GM12878 (cell line): ENCODE data around the gene MOB2. TPM values are rescaled to one million over a fixed set of nuclear protein-coding genes. Genes with fewer than 3 reads are reported as not detected.

Source experiments
- ATAC-seq: fragments of 200-7000 bp; cut with Tn5 transposase; 3 replicates; pipeline ENCODE4 v1.9.1; 2020; ENCODE audit warnings: mild to moderate bottlenecking, moderate library complexity
- BruUV-seq: library from RNA; stranded (reverse); fragments of 400-500 nt; replicated peaks from 2 replicates; lab custom pipeline; 2021; lab: Mats Ljungman, UMichigan
- CTCF ChIA-PET: fragments of 300-600 bp; sonication (Branson Sonifier 250); formaldehyde crosslinking; extraction: SDS; loops from one replicate; lab custom pipeline; 2021; ENCODE audit warnings: inconsistent platforms; lab: Yijun Ruan, JAX
- POLR2A ChIA-PET: fragments of 350-600 bp; formaldehyde crosslinking; extraction: SDS; loops from one replicate; lab custom pipeline; 2021; ENCODE audit warnings: inconsistent platforms; lab: Charles Lee
- RAD21 ChIA-PET: fragments of 300-600 bp; sonication (Branson Sonifier 250); formaldehyde crosslinking; loops from one replicate; lab custom pipeline; 2023; ENCODE audit warnings: antibody characterized with exemption; ENCODE audit not compliant: unreplicated experiment; lab: Charles Lee
- SMC1A ChIA-PET: fragments of 300-600 bp; sonication (Branson Sonifier 250); formaldehyde crosslinking; loops from one replicate; lab custom pipeline; 2023; ENCODE audit not compliant: unreplicated experiment, uncharacterized antibody; lab: Charles Lee
- DNase-seq: peaks from one replicate; pipeline ENCODE4 v3.0.0-alpha.2; 2011; ENCODE audit warnings: low read depth, low spot score
- FAIRE-seq: peaks from 3 replicates; lab custom pipeline; 2011; peaks lifted over from hg19 to GRCh38; lab: Jason Lieb, UNC
- H2AFZ ChIP-seq: 2 replicates; pipeline ENCODE4 v1.6.0; 2011; ENCODE audit warnings: low read depth, low read length, control low read depth; ENCODE audit not compliant: control insufficient read depth
- H3K27ac ChIP-seq: 2 replicates; pipeline ENCODE4 v1.5.1; 2011; ENCODE audit warnings: control low read depth; ENCODE audit not compliant: control insufficient read depth, insufficient read depth
- H3K27me3 ChIP-seq, 2 experiments: replicated peaks in 1 of 2; 2 replicates each; pipeline versions ENCODE4 v1.6.0 to v1.6.1; 2011; ENCODE audit warnings: low read length in 1 of 2; ENCODE audit not compliant: control insufficient read depth in 2 of 2, insufficient read depth in 2 of 2
- H3K36me3 ChIP-seq, 2 experiments: 2 replicates each; pipeline ENCODE4 v1.5.1; 2011; ENCODE audit warnings: low read length in 1 of 2; ENCODE audit not compliant: control insufficient read depth in 2 of 2, insufficient read depth in 2 of 2
- H3K4me1 ChIP-seq: 2 replicates; pipeline ENCODE4 v1.6.1; 2011; ENCODE audit warnings: mild to moderate bottlenecking, low read length, moderate library complexity, mixed read lengths; ENCODE audit not compliant: control insufficient read depth, insufficient read depth
- H3K4me2 ChIP-seq: 2 replicates; pipeline ENCODE4 v1.6.0; 2011; ENCODE audit warnings: control low read depth; ENCODE audit not compliant: control insufficient read depth, insufficient read depth
- H3K4me3 ChIP-seq: fragments of 200-600 bp; sonication (generic); 2 replicates; pipeline ENCODE4 v1.5.1; 2016
- H3K79me2 ChIP-seq: 2 replicates; pipeline ENCODE4 v1.6.0; 2011; ENCODE audit warnings: low read length; ENCODE audit not compliant: control insufficient read depth, insufficient read depth
- H3K9ac ChIP-seq: 2 replicates; pipeline ENCODE4 v1.8.0; 2011; ENCODE audit warnings: low read length, control low read depth, mixed read lengths; ENCODE audit not compliant: control insufficient read depth, insufficient read depth
- H3K9me3 ChIP-seq: replicated peaks from 3 replicates; pipeline ENCODE4 v1.5.1; 2011; ENCODE audit warnings: mild to moderate bottlenecking, low read length; ENCODE audit not compliant: control insufficient read depth, insufficient read depth
- H4K20me1 ChIP-seq: 2 replicates; pipeline ENCODE4 v1.6.0; 2011; ENCODE audit not compliant: control insufficient read depth, insufficient read depth
- GABPA ChIP-seq: IDR thresholded peaks from 2 replicates; pipeline ENCODE4 v1.6.1; 2014; ENCODE audit warnings: antibody characterized with exemption, low read depth, mild to moderate bottlenecking, inconsistent platforms
- SUPT20H ChIP-seq: IDR thresholded peaks from 2 replicates; pipeline ENCODE4 v1.6.1; 2011; ENCODE audit warnings: low read depth, mild to moderate bottlenecking, low read length, moderate library complexity, borderline replicate concordance; ENCODE audit not compliant: control insufficient read depth
- WGBS: methylation state at CpG from one replicate; pipeline ENCODE4 v1.1.6; 2016; ENCODE audit warnings: low lambda C conversion rate; ENCODE audit not compliant: insufficient replicate concordance, insufficient coverage; ENCODE audit errors: missing lambda C conversion rate; 5-methylcytosine and 5-hydroxymethylcytosine counted together
- in situ Hi-C: fragments of 300-500 bp; cut with MboI; formaldehyde crosslinking; loops from 9 replicates; pipeline ENCODE4 v1.14.3; 2018; ENCODE audit warnings: mixed read lengths
- intact Hi-C: fragments of 100-400 bp; cut with micrococcal nuclease; formaldehyde crosslinking; loops from one replicate; pipeline ENCODE4 v1.14.2; 2022; ENCODE audit not compliant: unreplicated experiment
- polyA plus RNA-seq, 11 experiments: library from polyadenylated mRNA; depleted of rRNA in 4 of 11; unstranded in 6 of 11; stranded (reverse) in 5 of 11; fragments of >200 nt; fragmentation: Nextera tagmentation in 4 of 11; fragmentation: Illumina TruSeq in 1 of 11; extraction: Ambion mirVana in 4 of 11; extraction: Trizol in 1 of 11; gene quantifications; 1 replicate in 1 of 11; 2 replicates in 10 of 11; pipeline versions ENCODE4 v1.2.1 to v1.2.3, GENCODE V29; 2011 to 2016; ENCODE audit warnings: inconsistent platforms in 2 of 11, missing spikeins in 2 of 11, low read depth in 1 of 11
- total RNA-seq, 4 experiments: library from RNA; depleted of rRNA in 3 of 4; stranded (reverse); fragments of >200 nt in 3 of 4; fragmentation: Illumina TruSeq in 1 of 4; extraction: Trizol in 1 of 4; gene quantifications; 2 replicates each; pipeline versions ENCODE4 v1.2.1 to v1.2.3, GENCODE V29; 2013 to 2021
- TF ChIP-seq, protein P1 (sequence below): fragments of 450-650 bp; IDR thresholded peaks from 2 replicates; pipeline ENCODE4 v1.6.1; 2017; ENCODE audit warnings: antibody characterized with exemption, mild to moderate bottlenecking, moderate library complexity

The MOB2 gene
- total and polyA plus RNA-seq, 10 of the 15 experiments (the other 5 are each of a cell fraction or from before 2014, with no cell fraction given): 0.10 to 34.6 (median 15.5) TPM

DNA sequence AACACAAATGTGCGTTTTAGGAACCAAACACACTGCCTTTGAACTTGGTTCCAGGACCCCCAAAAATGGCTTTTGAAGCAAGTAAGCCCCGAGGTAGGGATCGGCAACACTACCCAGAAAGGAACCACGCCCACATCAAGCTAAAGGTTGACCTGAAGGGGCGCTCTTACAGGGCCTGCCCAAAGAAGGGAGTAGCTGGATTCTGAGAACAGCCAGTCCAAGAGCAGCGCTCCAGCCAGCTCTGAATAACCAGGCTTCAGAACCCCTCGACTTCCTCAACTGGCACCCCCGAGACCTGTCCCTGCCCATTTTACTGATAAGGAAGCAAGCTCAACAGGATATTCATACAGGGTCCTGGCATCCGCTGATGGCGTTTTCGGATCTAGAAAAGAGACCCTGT is 18.9 kb upstream of the MOB2 start:
- no peak overlapping the region for H3K27ac ChIP-seq
- 0 out of 2 replicates have a peak, but pooled peaks cover 3% of the 10 kb centered on the region for H4K20me1 ChIP-seq
- no peak for TF ChIP-seq SUPT20H
- no peak for TF ChIP-seq GABPA
- TF ChIP-seq, protein P1, sequence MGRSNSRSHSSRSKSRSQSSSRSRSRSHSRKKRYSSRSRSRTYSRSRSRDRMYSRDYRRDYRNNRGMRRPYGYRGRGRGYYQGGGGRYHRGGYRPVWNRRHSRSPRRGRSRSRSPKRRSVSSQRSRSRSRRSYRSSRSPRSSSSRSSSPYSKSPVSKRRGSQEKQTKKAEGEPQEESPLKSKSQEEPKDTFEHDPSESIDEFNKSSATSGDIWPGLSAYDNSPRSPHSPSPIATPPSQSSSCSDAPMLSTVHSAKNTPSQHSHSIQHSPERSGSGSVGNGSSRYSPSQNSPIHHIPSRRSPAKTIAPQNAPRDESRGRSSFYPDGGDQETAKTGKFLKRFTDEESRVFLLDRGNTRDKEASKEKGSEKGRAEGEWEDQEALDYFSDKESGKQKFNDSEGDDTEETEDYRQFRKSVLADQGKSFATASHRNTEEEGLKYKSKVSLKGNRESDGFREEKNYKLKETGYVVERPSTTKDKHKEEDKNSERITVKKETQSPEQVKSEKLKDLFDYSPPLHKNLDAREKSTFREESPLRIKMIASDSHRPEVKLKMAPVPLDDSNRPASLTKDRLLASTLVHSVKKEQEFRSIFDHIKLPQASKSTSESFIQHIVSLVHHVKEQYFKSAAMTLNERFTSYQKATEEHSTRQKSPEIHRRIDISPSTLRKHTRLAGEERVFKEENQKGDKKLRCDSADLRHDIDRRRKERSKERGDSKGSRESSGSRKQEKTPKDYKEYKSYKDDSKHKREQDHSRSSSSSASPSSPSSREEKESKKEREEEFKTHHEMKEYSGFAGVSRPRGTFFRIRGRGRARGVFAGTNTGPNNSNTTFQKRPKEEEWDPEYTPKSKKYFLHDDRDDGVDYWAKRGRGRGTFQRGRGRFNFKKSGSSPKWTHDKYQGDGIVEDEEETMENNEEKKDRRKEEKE: no peak
- in situ Hi-C loops (no loop called here), intact Hi-C loops (no loop called here)
- 84% methylated on average over 11 of the region's 11 CpGs for WGBS
- H3K9ac ChIP-seq: no peak overlapping the region
- ChIA-PET POLR2A (no interaction called here), RAD21 (no interaction called here), CTCF (no interaction called here), SMC1A (no interaction called here)
- no peak overlapping the region for H2AFZ ChIP-seq
- H3K27me3 ChIP-seq: no peaks in the 10 kb centered on the region
- H3K4me1 ChIP-seq: no peaks in the 10 kb centered on the region
- H3K4me2 ChIP-seq: no peak overlapping the region
- BruUV-seq: no TSS peak
- DNase-seq (no peak), ATAC-seq (no peak), FAIRE-seq (no peak)
- H3K9me3 ChIP-seq: no peaks in the 10 kb centered on the region; the same call in 2 of the 3 replicates
- H3K79me2 ChIP-seq: no peaks in the 10 kb centered on the region; the same call in none of the 2 replicates
- H3K4me3 ChIP-seq: no peak overlapping the region
- H3K36me3 ChIP-seq: peaks cover 0 to 2% of the 10 kb centered on the region in 2 experiments; a peak in 1 of 4 replicates
